Measurements from ENCODE around the gene REEP1.

DNA sequence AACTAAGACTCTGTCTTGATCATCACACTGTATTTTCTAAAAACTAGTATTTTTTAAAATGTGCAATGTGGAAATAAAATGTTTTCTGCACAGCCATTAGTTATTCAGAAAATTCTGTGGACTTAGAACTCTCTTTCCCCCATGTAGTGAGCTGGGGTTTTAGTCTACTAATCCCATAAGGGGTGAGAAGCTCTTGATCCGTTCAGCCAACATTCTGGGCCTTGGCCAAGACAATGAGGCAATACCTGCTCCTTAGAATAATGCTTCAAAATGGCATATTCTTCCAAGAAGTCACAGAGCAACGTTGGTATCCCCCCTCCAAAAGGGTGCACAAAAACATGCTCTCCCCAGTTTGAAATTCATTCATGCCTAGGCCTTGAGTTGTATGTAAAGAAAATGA is 4.0 kb downstream of the REEP1 start:
- no peak for TF ChIP-seq CTCF (IDR thresholded peaks at IDR 0.05; ENCODE audit: poor library complexity)
- TF ChIP-seq EZH2 (IDR thresholded peaks at IDR 0.05; ENCODE audit: borderline replicate concordance) = no peak

Measured in hepatocyte (in vitro differentiated cells).